ENCODE results near the gene LMCD1. TPM values are rescaled to one million over a fixed set of nuclear protein-coding genes. Genes with fewer than 3 reads are reported as not detected.

LMCD1 gene, protein sequence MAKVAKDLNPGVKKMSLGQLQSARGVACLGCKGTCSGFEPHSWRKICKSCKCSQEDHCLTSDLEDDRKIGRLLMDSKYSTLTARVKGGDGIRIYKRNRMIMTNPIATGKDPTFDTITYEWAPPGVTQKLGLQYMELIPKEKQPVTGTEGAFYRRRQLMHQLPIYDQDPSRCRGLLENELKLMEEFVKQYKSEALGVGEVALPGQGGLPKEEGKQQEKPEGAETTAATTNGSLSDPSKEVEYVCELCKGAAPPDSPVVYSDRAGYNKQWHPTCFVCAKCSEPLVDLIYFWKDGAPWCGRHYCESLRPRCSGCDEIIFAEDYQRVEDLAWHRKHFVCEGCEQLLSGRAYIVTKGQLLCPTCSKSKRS
- 12.0 and 13.7 TPM in 2 replicates for total RNA-seq (2014; rRNA removed; shearing (Covaris generic))

- DNase-seq (ENCODE audit: low spot score) = peak; percentile 94
These were observed at the start of gene LMCD1 for GRCh38 chr3:8501371-8502131. Gene LMCD1 (plus strand): TSS chr3:8501823. CDS start chr3:8501939, 116 bp downstream.

DNA sequence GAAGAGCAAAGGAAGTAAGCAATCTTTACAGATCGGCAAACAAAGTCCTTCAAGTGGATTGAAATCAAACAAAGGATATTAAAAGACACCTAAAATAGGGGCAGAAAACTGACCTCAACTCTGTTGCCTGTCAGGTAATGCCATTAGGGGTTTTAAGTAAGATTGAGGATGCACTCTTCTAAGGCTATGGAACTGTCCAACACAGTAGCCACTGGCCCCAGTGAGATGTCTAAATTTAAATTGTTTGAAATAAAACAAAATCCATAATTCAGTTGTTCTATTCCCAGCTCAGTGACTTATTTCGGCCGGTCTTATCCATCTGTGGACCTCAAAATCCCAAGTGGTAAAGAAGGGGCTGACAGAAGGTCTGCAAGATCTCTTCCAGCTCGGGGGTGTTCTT is 49.5 kb upstream of the LMCD1 start:
- no peak for DNase-seq (ENCODE audit: low spot score)

- no peak for DNase-seq (ENCODE audit: low spot score)
These were observed 48.5 kb upstream of the LMCD1 start for GRCh38 chr3:8453153-8453552.

DNA sequence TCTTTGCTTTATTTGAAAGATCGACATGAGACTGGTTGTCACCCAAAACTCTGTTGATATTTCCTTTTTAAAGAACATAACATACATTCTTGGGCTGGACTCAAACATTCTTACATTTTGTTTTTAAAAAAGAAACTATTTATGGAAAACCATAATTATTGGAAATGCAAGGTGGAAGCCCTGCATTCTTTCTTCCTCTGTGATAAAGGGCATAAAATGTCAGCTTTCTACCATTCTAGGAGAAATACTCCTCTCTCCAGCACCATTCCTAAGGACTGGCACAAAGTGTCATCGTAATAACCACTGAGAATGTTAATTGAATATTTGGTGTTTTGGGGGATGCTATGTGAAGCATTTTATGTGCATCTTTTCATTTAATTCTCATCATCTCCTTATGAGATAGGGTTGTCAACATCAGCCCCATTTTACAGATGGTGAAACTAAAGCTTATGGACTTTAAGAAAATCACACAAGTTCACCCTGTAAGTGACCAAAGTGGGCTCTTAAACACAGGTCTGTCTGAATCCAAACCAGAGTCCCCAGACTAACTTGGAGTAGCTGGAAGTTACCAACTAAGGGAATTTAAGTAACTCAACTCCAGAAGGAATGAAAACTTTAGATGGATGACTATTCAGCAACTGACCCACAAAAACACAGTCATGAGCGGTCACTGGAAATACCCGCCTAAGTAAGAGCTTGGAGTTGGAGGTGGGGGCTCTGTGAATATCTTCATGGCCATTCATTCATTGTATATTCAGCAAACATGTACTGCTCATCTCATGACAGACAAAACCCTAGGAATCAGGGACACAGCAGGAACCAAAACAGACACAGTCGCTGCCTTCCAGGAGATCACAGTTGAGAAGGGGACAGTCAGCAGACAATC is 45.9 kb upstream of the LMCD1 start:
- DNase-seq (ENCODE audit: low spot score) = no peak

GRCh38 chr3:8456412-8456811 is 45.2 kb upstream of the LMCD1 start:
- DNase-seq (ENCODE audit: low spot score) = no peak

GRCh38 chr3:8457039-8457438 is 44.6 kb upstream of the LMCD1 start:
- DNase-seq (ENCODE audit: low spot score) = no peak

DNA sequence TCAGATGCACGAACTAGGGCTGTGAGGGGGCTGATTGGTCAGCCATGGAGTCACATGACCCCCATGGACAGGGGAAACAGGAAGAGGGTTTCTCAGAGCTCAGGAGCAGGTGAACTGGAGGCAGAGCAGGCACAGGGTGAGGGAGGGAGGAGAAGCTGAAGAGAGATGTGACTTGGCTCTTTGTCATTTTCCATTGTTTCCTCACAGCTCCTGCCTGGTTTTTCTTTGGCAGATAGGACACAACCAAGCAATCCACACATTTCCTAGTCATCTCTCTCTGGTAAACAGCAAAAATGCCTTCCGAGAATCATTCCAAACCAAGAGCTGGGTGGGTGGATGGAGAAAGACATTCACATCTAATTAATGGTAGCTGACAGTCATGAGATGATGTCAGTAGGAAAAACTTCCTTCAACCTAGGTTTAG is 43.4 kb upstream of the LMCD1 start:
- no peak for DNase-seq (ENCODE audit: low spot score)

GRCh38 chr3:8458711-8459110 is 42.9 kb upstream of the LMCD1 start:
- peak; percentile 26 for DNase-seq (ENCODE audit: low spot score)

DNA sequence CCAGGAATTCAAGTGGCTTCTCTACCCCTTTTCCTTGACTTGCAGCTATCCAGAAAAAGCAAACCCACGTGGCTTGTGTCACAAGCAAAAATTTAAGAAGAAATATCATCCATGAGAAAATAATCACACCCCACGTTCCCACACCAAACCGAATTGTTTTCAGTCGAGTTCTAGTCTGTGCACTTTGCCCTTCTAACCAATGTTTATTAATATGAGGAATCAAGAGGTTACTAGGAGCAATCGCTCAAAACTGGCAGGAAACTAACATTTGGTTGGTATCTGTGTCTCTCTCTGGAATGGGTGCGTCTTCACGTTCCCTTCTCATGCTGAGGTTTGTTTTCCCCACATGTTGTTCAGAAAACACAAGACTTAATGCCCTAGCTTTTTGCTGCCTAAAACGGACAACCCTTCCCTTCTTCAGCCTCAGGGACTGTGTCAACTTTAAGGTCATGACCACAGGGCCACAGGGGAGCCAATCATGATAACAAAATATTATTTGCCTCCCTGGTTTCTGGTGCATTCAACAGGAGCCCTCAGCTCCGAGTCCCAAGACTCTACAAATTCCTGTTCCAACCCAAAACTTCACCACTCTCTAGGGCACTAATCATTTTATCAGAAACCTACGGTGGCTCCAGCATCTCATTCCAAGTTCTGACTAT is 41.4 kb upstream of the LMCD1 start:
- DNase-seq (ENCODE audit: low spot score) = no peak

DNA sequence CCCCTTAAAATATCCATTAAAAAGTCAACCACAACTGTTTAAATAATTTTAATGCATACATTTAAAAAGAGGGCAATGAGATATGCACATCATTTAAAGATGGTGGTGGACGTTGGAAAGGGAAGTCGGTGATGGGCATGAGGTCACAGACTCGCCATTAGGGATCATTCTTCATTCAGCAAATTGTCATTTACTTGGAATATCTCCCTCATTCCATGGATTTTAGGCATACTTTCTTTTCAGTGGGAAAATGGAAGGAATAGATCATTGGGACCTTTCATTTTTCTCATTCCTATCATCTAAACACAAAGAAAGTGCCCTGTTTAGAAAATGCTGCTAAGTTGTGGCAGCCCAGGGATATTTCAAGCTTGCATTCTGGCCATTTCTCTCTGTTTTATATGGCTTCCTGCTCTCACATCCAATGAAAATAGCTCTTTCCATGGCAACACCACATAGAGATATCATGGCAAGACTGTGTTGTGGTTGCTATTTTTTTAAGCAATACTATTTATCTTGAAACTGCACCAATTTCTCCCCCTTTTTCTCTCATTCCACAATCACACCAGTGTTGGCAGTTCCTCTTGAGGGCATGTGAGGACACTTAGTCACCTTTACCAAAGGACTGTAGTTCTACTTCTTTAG is 40.7 kb upstream of the LMCD1 start:
- DNase-seq (ENCODE audit: low spot score) = no peak

DNA sequence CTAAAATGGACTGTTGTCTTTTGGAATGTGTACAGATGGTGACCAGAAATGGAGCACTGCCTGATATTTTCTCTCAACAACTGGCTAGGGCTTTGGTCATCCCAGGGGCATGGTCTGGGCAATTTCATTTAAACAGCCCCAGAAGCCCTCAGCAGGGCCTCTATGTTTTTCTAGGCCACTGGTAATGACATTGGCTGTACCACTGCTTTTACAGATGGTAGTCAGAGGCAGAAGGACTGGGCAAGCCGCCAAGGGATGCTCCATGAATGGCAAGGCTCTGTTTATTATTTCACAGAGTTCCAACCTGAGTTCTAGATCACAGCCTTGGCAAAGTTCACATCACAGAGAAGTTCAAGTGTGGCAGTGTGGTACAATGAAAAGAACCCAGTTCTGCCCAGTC is 37.0 kb upstream of the LMCD1 start:
- no peak for DNase-seq (ENCODE audit: low spot score)

GRCh38 chr3:8466526-8466925 is 35.1 kb upstream of the LMCD1 start:
- no peak for DNase-seq (ENCODE audit: low spot score)

- no peak for DNase-seq (ENCODE audit: low spot score)
These were observed 30.8 kb upstream of the LMCD1 start for GRCh38 chr3:8470801-8471200.

DNA sequence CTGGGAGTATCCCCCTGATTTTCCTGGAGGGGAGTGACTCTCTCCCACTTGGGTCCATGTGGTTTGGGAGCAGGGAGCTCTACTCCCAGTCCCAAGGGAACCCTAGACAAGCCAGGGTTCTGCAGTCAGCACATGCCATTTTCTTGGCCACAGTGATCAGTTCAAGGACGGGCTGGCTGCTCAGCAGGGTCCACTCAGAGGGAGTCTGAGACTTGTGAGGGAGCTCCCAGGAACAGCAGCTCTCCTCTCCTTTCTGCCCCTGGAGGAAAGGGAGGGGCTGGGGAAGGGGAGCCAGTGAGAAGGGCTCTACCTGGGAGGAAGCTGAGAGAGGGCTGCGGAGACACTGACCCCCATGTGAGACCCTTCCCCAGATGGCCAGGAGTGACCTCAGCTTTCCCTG is 29.1 kb upstream of the LMCD1 start:
- DNase-seq (ENCODE audit: low spot score) = no peak

- no peak for DNase-seq (ENCODE audit: low spot score)
These were observed 28.6 kb upstream of the LMCD1 start for GRCh38 chr3:8473029-8473428.

- no peak for DNase-seq (ENCODE audit: low spot score)
These were observed 27.6 kb upstream of the LMCD1 start for GRCh38 chr3:8473990-8474389.

DNA sequence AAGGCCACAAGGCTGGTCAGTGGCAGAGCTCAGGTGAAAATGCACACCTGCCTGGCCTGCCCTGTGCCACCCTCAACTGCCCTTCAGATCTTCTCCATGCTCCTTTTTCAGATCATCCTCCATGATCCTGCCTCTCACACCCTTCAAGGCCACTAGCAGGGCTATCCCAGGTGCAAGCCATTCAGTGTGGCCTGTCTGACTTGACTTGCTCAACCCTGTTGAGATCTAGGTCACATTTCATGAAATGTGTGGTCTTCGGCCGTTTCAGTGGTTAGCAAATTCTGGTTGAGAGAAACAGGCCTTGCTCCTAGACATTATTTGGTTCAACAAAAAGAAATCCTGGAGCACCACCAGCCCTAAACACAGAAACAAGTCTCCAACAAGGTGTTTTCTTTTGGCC is 26.6 kb upstream of the LMCD1 start:
- DNase-seq (ENCODE audit: low spot score) = no peak

DNA sequence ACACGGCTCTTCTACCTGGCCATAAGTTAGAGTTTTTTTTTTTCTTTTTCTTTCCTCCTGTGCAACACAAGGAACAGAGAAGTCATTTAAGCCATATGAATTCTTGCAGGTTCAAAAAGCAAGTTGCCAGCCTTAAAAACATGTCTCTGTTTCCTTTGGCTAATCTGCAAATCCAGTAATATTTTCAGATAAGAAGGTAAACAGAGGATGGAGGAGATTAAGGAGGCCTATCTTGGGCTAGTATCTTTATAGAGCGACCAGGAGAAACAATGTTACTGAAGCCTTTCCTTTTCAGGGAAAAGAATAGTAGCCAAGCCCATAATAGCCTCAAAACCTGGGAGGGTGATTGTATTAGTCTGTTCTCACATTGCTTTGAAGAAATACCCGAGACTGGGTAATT is 20.9 kb upstream of the LMCD1 start:
- DNase-seq (ENCODE audit: low spot score) = no peak

- no peak for DNase-seq (ENCODE audit: low spot score)
These were observed 20.2 kb upstream of the LMCD1 start for GRCh38 chr3:8481380-8481779.

DNA sequence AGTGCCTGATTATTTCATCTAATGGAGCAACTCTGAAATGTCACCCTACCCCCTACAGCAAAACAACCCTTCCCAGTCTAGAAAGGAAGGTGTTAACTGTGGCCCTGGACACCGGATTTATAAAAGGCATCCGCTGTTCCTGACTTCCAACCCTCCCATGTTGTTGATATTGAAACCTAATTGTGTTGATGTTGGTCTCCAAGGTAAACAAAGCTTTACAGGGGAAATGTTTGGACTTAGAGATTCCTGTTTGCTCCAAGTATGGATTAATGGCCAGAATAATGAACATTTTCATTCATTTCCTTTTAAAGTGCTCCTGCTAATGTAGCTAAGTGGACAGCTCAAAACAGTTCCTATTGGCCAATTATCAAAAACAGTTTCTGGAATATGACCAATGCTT is 19.4 kb upstream of the LMCD1 start:
- no peak for DNase-seq (ENCODE audit: low spot score)

All from H4 (cell line).